HL-60 (cell line): ENCODE results near the gene FGD6.

Source experiments
- CTCF ChIP-seq: IDR thresholded peaks from one replicate; pipeline ENCODE4 v1.5.1; 2011; ENCODE audit warnings: low read length, control low read depth, inconsistent platforms; ENCODE audit not compliant: insufficient read depth
- SPI1 ChIP-seq: IDR thresholded peaks from 2 replicates; pipeline ENCODE4 v1.6.1; 2012; ENCODE audit warnings: low read depth, mild to moderate bottlenecking, borderline replicate concordance

- TF ChIP-seq SPI1 (no peak), CTCF (no peak)
Measured at GRCh38 chr12:95214466-95214865, 2.8 kb downstream of the FGD6 start.
